HG03139 (cell line): ENCODE results near the gene FAM168A.
A peak's percentile ranks its signal among the peaks of the same experiment; 100 is the strongest.

ENCODE experiments used
- ATAC-seq: cut with Tn5 transposase; IDR thresholded peaks from one replicate; pipeline ENCODE4 v1.9.1; 2021; ENCODE audit not compliant: unreplicated experiment

Gene FAM168A, protein sequence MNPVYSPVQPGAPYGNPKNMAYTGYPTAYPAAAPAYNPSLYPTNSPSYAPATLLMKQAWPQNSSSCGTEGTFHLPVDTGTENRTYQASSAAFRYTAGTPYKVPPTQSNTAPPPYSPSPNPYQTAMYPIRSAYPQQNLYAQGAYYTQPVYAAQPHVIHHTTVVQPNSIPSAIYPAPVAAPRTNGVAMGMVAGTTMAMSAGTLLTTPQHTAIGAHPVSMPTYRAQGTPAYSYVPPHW

DNA sequence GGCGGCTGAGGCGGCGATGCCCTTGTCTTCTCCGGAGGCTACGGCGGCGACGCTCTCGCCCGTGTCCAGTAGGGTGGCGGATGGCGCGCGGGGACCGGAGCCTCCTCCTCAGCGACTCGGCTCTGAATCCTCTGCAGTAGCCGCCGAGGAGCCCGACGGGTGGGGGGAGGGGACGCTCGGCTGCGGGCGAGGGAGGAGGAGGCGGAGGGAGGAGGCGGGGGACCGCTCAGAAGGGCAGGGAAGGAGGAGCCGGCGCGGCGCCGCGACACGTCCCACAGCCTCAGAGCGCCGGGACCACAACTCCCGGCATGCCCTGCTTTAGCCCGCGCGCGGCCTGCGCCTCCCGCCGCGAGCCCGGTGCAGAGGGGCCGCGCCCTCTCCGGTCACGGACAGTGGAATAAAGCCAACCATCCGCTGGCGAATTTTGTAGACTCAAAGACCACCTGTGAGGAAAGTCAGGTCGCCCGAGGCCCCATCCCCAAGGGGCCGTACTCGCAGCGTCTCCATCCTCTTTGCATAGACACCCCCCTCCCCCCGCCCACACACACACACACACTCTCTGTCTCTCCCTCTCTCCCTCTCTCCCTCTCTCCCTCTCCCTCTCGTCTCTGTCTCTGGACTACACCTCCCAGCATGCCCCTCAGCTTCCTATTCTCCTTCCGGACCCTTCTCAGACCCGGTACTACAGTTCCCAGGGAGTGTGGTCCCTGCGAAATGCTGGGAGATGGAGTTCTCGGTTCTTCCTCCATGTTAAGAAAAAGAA is at the start of gene FAM168A:
FAM168A (minus strand) TSS at position 157 of the 763 bp plus-strand sequence. CDS start 129,638 bp downstream, outside the sequence.
- peak; percentile 83 for ATAC-seq

GRCh38 chr11:73647459-73648100 is 49.7 kb upstream of the FAM168A start:
- ATAC-seq = peak; percentile 81

- ATAC-seq = no peak
These were observed 48.2 kb upstream of the FAM168A start, which contains the start of gene PLEKHB1 for GRCh38 chr11:73645972-73646631. PLEKHB1 (plus strand) TSS chr11:73646581; CDS start chr11:73646609, 28 bp downstream.

DNA sequence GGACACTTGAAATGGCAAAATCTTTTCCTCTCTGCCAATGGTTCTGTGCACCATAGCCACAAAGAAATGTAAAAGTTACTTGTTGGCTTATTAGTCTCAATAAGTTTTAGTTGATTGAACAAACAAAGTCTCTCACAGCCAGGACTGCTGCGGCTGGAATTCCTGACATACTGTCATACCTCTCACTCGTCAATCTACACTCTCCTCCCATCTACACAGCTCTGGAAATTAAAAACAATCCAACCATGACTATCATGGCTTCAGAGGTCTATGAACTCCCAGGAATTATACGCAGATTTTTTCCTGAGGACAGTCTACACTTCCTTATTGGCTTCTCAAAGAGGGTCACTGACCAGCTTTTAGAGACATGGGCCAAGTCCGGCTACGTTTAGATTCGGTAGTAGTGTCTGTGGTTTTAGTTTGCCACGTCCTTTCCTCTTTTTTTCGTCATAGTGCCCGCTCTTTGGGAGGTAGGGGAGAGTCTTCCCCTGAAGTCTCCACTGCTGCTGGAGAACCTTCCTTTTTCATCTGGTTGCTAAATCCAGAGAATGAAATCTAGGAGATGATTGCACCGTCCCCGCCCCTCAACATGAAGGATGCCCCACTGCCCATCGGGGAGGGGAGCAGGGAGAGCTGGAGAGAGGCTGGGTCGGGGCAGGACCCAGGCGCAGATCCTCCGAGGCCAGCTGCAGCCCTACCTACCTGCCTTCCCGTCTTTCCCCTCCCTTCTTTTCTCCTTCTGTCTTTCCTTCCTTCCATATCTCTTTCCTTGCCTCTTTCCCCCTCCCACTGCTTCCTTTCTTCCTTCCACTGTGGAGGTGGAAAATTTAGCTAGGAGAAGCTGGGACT is 47.4 kb upstream of the FAM168A start:
- no peak for ATAC-seq

DNA sequence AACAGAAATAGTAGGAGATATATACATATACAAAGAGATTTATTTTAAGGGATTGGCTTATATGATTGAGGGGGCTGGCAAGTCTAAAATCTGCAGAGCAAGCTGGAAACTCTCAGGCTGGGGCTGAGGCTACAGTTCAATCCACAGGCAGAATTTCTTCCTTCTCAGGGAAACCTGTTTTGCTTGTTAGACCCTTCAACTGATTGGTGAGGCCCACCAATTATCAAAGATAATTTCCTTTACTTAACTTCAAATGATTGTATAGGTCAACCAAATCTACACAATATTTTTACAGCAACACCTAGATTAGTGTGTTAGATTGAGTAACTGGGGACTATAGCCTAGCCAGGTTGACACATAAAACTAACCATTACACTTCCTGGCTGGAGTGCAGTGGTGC is 43.8 kb upstream of the FAM168A start:
- ATAC-seq = no peak

GRCh38 chr11:73640592-73640991 is 42.7 kb upstream of the FAM168A start:
- ATAC-seq = no peak

DNA sequence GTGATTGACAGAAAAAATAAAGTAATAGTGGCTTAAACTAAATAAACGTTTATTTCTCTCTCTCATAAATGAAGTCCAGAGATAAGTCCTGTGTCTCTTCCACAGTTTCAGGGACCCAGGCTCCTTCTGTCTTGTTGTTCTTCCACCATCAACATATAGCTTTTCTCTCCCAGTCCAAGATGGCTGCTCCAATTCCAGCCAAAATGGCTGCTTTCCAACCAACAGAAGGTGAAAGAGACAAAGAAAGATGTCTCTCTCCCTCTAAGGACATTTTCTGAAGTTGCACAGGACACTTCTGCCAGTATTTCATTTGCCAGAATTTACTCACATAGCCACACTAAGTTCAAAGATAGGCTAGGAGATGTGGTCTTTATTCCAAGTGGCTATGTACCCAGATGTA is 39.1 kb upstream of the FAM168A start:
- ATAC-seq = no peak

GRCh38 chr11:73636249-73636648 is 38.3 kb upstream of the FAM168A start:
- ATAC-seq = no peak

GRCh38 chr11:73635721-73636120 is 37.8 kb upstream of the FAM168A start:
- no peak for ATAC-seq

DNA sequence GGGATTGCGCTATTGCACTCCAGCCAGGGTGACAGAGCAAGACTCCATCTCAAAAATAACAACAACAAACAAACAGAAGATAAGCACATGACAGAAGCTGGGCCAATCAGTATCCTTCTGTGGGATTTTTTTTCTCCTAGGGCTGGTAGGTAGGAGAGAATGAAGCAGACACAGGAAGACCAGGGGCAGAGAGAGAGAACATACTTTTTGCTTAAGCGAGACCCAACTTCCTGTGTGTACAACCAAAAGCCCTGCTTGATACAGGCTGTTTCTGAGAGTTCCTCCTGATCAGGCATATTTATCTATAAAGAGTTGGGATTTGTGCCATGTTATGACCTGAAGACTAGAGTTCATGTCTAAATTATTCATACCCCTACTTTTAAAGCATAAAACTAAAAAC is 36.1 kb upstream of the FAM168A start:
- no peak for ATAC-seq

DNA sequence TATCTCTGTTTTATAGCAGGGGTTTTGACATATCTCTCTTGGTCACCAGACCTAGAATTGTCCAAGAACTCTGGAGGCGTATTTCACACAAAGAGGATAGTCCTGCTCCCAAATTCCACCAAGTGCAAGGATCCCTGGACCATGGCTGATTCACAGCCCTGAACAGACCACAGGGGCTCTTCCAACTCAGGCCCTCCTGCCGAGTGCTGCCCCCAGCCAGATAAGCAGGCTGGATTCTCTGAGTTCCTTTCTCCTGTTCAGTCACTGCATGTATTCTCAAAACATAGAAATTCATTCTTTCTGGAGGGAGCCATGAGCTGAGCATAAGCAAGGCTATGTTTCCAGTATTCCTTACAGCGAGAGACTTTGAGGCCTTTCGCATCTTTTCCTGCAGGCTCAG is 35.1 kb upstream of the FAM168A start:
- no peak for ATAC-seq

- no peak for ATAC-seq
These were observed 32.0 kb upstream of the FAM168A start for GRCh38 chr11:73629907-73630306.

GRCh38 chr11:73625696-73626318 is 27.9 kb upstream of the FAM168A start:
- no peak for ATAC-seq

DNA sequence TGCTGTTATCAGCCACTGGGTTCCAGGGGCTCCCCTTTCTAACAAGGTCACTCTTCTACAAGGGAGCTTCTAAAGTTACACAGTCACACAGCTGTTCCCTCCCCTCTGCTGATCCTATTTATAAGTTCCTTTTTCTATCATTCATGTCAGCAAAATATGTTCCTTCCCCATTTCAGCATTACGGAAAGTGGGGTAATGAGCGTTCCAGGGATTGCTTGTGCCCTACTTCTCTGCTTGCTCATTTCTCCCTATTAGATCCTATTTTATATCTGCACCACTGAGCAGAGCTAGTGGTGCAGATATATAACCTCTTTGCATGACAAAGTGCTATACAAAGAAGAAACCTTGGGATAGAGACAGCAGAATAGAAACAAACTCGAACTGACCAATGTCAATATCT is 25.8 kb upstream of the FAM168A start:
- no peak for ATAC-seq

DNA sequence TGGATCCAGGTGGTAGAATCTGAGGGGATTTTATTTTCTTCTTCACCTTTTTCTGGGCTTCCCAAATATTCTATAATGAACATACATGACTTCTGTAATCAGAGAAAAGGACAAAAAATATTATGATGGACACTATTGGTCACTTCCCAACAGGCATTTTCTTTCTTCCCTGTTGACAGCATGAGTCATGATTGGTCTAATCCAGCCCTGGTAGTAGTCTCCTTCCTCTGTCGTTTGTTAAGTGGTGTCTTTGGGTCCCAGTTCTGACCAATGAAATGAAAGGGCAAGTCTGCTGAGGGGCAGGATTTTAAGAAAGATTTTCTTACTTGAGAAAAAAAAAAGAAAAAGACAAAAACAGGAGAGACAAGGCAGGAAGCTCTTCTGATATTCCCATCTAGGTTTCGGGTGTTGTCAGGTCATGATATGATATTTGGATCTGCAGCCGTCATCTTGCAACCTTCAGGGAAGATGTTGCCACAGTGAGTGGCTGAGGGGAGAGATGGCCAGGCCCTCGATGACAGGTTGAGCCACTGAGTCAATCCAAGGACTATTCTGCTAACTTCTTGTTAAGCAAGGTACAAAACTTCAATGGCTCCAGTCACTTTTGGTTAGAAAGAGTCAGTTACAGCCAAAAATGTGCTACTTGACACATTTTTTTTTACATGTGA is 25.1 kb upstream of the FAM168A start:
- ATAC-seq = no peak

GRCh38 chr11:73614591-73614990 is 16.7 kb upstream of the FAM168A start:
- no peak for ATAC-seq

GRCh38 chr11:73612601-73613140 is 14.8 kb upstream of the FAM168A start:
- no peak for ATAC-seq

- ATAC-seq = no peak
These were observed 937 bp upstream of the FAM168A start for GRCh38 chr11:73598719-73599379.
